GM21360 (cell line): ENCODE measurements around the gene TMEM72.

ENCODE experiments used
- ATAC-seq: cut with Tn5 transposase; IDR thresholded peaks from one replicate; pipeline ENCODE4 v1.9.1; 2021; ENCODE audit warnings: mild to moderate bottlenecking, moderate library complexity; ENCODE audit not compliant: unreplicated experiment

The TMEM72 gene

GRCh38 chr10:44914891-44915290, 3.8 kb downstream of the TMEM72 start:
- ATAC-seq, result no peak

GRCh38 chr10:44916429-44916828, 5.3 kb downstream of the TMEM72 start:
- no peak for ATAC-seq

- no peak for ATAC-seq
These were observed 6.7 kb downstream of the TMEM72 start for GRCh38 chr10:44917848-44918247.

- no peak for ATAC-seq
These were observed 9.1 kb downstream of the TMEM72 start for GRCh38 chr10:44920252-44920651.

GRCh38 chr10:44921061-44921460, 9.9 kb downstream of the TMEM72 start:
- ATAC-seq, result no peak

- no peak for ATAC-seq
These were observed 10.4 kb downstream of the TMEM72 start for GRCh38 chr10:44921506-44921905.

- no peak for ATAC-seq
These were observed 10.9 kb downstream of the TMEM72 start for GRCh38 chr10:44922021-44922420.

- no peak for ATAC-seq
These were observed 11.8 kb downstream of the TMEM72 start for GRCh38 chr10:44922796-44923545.

GRCh38 chr10:44923611-44924010, 12.5 kb downstream of the TMEM72 start:
- ATAC-seq, result no peak

GRCh38 chr10:44924261-44925040, 13.3 kb downstream of the TMEM72 start:
- ATAC-seq, result no peak

GRCh38 chr10:44925224-44925623, 14.1 kb downstream of the TMEM72 start:
- no peak for ATAC-seq

- ATAC-seq, result no peak
These were observed 14.9 kb downstream of the TMEM72 start for GRCh38 chr10:44925811-44926750.

- no peak for ATAC-seq
These were observed 15.7 kb downstream of the TMEM72 start for GRCh38 chr10:44926751-44927351.

- no peak for ATAC-seq
These were observed 16.2 kb downstream of the TMEM72 start for GRCh38 chr10:44927352-44927751.

GRCh38 chr10:44928462-44928861, 17.3 kb downstream of the TMEM72 start:
- ATAC-seq, result no peak

- ATAC-seq, result no peak
These were observed 18.5 kb downstream of the TMEM72 start for GRCh38 chr10:44929356-44930255.

- no peak for ATAC-seq
These were observed 19.9 kb downstream of the TMEM72 start for GRCh38 chr10:44930904-44931620.

GRCh38 chr10:44931621-44932516, 20.7 kb downstream of the TMEM72 start:
- ATAC-seq, result no peak
